ENCODE data around the gene MACROD2.
"Not testable (repeated sequence)": the region's sequence is repeated elsewhere in the genome, so short reads cannot be mapped to it uniquely, and the experiment has no call there.

The MACROD2 gene

DNA sequence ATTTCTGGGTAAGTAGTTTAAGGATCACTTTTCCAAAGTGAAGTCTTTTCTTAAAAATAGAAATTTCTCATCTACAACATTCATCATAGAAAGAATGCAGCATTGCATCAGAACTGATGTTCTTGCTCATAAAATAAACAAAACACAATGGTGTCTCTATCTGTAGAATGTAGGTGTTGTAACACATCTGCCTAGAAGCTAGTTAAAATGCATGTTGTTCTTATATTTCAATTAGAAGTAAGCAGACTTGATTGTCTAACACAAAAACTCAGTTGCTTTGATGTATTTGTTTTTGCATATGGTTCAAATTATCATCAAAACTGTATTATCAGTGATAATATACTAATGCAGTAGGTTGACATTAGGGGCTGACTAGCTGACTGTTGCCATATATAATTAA, 996.8 kb downstream of the MACROD2 start:
- no peak for DNase-seq (ENCODE audit: low spot score)

GRCh38 chr20:14992961-14993360, 997.6 kb downstream of the MACROD2 start:
- no peak for DNase-seq (ENCODE audit: low spot score)

DNA sequence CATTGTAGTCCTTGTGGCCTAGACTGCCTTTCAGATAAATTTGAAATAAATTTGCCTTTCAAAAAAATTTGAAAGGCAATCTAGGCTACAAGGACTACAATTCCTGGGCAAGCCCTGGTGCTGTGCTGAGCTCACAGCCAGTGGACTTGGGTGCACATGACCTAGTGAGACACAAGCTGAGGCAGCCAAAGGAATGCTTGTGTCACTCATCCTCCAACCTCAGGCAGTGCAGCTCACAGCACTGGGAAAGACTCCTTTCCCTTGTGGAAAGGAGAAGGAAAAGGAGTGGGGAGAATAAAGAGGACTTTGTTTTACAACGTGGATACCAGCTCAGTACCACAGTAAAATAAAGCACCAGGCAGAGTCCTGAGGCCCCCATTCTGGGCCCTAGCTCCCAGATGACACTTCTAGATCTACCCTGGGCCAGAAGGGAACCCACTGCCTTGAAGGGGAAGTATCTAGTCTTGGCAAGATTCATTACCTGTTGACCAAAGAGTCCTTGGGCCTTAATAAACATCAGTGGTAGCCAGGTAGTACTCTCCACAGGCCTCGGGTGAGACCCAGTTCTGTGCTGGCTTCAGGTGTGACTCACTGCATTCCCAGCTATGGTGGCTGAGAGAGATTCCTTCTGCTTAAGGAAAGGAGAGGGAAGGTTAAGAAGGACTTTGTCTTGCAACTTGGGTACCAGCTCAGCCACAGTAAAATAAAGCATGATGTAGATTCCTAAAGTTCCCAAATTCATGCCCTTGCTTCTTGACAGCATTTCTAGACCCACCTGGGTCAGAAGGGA, 1001.8 kb downstream of the MACROD2 start:
- DNase-seq (ENCODE audit: low spot score), result no peak

- peak; percentile 73 for DNase-seq (ENCODE audit: low spot score)
Observed at GRCh38 chr20:14997791-14998190, 1002.5 kb downstream of the MACROD2 start.

DNA sequence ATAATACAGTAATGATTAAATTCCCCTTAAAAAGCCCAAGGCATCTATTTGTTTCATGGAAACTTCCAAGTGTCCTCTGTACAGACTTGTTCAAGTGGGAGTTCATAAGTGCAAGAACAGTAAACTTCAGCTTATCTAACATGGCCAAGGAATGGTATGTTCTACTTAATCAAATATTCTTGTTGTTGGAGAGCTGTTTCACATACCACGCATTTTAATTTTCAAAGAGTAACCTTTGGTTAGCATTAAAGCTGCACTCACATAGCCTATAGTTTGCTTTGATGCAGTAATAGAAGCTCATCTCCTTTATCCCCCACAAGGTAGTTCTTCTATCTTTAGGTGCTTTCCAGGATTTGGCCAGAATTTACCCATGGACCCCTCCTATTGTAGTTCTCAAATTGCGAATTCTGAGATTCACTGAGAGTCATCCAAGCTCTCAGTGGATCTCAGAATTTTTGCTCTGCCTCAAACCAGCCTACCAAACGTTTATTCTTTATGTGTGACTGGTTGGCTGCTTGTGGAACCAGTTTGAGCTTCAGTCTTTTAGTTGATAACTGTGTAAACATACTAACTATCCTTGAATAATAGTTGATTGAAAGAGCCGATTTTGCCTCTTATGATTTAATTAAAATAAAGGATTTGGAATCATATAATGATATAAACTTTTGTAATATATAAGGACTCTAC, 1010.1 kb downstream of the MACROD2 start:
- DNase-seq (ENCODE audit: low spot score), result no peak

- DNase-seq (ENCODE audit: low spot score), result no peak
Observed at GRCh38 chr20:15011631-15012030, 1016.3 kb downstream of the MACROD2 start.

- DNase-seq (ENCODE audit: low spot score), result no peak
Observed at GRCh38 chr20:15012566-15012965, 1017.2 kb downstream of the MACROD2 start.

DNA sequence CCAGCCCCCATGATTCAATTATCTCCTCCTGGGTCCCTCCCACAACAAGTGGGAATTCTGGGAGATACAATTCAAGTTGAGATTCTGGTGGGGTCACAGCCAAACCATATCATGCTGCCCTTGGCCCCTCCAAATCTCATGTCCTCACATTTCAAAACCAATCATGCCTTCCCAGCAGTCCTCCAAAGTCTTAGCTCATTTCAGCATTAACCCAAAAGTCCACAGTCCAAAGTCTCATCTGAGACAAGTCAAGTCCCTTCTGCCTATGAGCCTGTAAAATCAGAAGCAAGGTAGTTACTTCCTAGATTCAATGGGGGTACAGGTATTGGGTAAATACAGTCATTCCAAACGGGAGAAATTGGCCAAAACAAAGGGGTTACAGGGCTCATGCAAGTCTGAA, 1021.6 kb downstream of the MACROD2 start:
- not testable (repeated sequence) for DNase-seq (ENCODE audit: low spot score)

- DNase-seq (ENCODE audit: low spot score), result no peak
Observed at GRCh38 chr20:15018966-15019365, 1023.6 kb downstream of the MACROD2 start.

DNA sequence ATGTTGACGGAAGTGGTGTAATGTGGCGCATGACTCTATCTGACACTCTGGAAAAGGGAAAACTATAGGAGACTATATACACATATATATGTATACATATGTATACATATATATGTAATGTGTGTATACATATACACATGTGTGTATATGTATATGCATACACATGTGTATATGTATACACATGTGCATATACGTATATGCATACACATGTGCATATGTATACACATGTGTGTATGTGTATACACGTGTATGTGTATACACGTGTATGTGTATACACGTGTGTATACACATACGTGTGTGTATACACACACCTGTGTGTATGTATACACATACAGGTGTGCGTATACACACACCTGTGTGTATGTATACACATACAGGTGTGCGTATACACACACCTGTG, 1025.5 kb downstream of the MACROD2 start:
- no peak for DNase-seq (ENCODE audit: low spot score)

DNA sequence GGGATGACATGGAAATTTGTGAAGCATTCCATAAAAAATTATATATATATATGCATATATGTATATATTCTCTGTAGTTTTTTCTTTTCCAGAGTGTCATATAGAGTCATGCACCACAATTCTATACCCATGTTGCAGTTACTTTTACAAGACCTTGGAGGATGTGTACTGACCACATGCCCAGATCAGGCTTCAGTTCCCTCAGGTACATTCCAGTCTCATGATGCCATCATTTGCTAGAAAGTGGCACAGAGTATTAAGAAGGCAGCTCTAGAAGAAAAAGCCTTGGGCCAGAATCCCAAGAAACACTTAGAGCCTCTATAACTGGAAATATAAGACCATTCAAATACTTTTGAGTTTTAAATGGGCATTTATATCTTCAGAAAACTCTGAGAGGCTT, 1027.6 kb downstream of the MACROD2 start:
- DNase-seq (ENCODE audit: low spot score), result no peak

GRCh38 chr20:15026759-15027158, 1031.4 kb downstream of the MACROD2 start:
- DNase-seq (ENCODE audit: low spot score), result no peak

DNA sequence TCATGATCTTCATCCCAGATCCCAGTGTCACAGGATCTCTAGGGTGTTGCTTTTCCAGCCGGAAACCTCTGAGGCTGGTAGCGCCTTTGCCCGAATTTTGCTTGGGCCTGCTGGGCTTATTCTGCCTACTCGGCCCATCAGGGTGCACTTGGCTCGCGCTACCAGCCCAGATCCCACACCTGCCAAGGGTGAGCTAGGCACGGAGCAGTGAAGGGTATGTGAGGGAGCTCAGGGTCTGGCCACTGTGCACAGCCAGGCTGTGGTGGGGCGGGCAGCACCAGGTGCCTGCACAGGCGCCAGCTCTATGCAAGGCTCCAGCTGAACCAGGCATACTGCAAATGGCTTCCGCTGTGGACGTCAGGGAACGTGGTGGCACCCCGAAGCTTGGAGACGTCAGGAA, 1035.5 kb downstream of the MACROD2 start:
- DNase-seq (ENCODE audit: low spot score), result no peak

DNA sequence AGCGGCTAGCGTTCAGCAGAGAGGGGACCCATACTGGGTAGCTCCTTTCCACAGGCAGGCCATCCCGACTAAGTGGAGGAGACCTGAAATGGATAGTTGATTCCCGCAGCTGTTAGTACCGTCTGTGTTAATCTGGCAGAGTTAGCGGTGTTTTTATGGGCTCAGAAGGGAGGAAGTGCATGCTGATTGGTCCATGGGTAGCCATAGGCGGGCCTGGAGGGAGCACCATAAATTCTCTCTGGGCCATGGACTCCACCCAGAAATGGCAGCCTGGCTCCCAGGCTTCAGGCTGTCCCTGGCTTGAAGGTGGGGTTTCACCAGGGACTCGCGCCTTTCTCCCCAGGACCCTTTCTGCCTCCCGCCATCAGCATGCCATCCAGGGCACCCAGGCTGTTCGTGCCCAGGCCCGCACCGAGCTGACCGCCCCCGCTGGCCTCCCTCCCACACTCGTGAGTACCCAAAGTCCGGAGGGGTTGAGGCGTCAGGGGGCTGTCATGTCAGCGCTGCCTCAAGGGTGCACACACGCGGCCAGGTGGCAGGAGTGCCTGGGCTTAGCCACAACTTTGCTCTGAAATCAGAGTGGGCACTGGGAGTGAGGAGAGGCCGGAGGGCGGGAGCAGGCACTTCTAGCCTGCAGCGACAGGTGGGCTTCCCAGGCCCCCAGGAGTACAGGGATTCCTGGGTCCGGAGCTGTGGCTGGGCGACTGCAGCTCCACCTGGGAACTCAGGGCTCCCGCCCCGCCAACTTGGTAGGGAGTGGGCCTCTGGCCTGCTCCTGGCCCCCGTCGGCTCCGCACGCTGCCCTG, 1036.4 kb downstream of the MACROD2 start:
- DNase-seq (ENCODE audit: low spot score), result no peak

- no peak for DNase-seq (ENCODE audit: low spot score)
Observed at GRCh38 chr20:15032352-15032622, 1037.0 kb downstream of the MACROD2 start.

DNA sequence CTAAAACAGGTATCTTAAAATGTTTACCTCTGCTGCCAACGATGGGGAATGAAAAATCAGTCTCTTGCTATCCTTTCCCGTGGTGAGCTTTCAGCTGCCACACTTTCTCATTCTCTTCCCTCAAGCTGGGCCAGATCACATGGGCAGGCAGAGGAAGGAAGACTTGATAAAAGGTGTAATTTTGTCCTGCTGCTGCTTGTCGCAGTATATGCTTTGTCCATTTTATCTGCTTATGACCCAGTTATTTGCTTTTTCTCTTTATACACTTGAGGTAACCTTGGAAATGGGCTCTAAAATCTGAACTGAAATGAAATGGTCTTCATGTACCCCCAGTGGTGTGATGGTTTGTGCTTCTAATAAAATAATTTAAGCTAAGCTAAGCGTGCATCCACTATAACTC, 1038.0 kb downstream of the MACROD2 start:
- DNase-seq (ENCODE audit: low spot score), result no peak

DNA sequence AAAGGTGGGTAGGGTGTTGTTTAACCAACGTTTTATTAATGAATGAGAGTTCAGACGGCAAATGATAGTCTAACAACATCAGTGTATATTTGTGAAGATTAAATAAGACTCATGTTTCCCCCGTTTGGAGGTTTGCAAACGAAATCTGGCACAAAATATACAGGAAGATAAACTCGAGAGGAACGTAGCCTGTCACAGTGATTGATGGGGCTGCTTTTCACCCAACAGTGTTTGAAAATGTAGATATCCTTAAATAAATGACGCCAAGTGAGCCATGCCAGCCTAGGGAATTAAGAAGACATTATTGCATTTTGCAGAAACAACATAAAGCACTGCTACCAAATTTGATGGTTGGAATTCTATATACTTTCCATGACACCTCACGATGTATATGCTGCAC, 1038.6 kb downstream of the MACROD2 start:
- no peak for DNase-seq (ENCODE audit: low spot score)

GRCh38 chr20:15036948-15037347, 1041.6 kb downstream of the MACROD2 start:
- no peak for DNase-seq (ENCODE audit: low spot score)

DNA sequence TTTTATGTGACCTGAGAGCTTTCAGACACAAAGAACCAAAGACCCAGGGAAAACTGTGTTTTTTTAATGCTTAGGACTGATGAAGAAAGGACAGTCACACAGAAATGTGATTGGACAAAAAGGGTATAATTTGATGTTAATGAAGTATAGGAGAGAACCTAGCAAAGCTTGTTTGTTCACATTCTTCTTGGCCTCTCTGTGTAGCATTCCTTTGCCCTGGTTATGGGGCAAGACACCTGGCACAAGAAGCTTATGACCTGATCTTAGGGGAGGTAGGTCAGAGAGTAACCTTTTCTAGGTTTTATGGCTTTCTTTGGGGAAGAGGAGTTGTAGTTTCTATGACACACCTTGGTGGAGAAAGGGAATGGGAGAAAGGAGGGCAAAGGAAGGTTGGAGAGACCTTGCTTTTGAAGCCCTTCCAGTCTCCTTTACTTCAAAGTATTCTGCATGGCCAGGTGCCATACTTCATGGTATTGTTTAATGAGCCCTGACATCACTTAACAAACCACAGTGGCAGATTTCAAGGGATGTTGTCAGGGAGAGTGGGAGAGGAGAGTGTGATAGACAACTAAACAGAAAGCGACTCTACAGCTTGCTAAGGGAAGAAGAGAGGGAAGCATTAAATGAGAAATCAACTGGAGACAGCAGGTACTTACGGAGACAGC, 1043.9 kb downstream of the MACROD2 start:
- no peak for DNase-seq (ENCODE audit: low spot score)

GRCh38 chr20:15042723-15043122, 1047.4 kb downstream of the MACROD2 start:
- no peak for DNase-seq (ENCODE audit: low spot score)

GRCh38 chr20:15045246-15045645, 1049.9 kb downstream of the MACROD2 start:
- no peak for DNase-seq (ENCODE audit: low spot score)

DNA sequence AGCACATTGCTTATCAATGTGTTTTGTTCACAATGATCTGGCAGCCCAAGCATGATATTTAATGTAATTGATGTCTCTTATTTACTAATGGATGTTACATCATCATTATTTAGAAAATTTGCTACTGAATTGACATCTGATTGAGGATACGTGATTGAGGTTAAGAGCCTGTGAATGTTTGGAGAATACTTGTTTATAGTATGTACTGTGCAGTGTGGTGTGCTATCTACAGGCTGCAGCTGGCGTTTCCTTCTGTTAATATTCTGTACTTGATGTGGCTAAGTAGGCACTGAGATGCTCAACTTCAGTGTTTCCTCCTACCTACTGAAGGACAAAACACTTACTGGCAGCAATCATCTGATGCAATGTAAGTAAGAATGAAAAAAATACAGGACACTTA, 1051.7 kb downstream of the MACROD2 start:
- no peak for DNase-seq (ENCODE audit: low spot score)

DNA sequence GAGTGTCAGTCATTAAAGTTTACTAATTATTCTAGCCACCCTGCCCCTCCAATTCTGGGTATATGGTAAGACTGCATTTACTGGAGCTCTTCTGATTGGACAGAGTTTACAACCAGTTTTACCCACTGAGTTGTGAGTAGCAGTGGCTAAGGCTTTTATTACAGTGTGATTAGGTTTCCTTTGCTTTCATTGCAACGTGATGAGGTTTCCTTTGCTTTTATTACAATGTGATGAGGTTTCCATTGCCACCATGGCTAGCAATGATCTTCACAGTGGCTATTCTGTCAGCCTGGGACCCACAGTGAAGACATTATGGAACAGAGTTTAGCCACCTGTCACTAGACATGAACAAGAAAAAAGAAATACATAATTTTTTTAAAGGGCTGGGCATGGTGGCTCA, 1052.3 kb downstream of the MACROD2 start:
- no peak for DNase-seq (ENCODE audit: low spot score)

Measured in kidney capillary endothelial cell (primary cell).